ENCODE measurements around the gene ADO. TPM values are rescaled to one million over a fixed set of nuclear protein-coding genes. Genes with fewer than 3 reads are reported as not detected.

Gene ADO
- total and polyA plus RNA-seq, 2 of the 13 experiments (the other 11 are each of a cell fraction or from before 2014, with no cell fraction given), result 8.9 to 15.9 TPM

DNA sequence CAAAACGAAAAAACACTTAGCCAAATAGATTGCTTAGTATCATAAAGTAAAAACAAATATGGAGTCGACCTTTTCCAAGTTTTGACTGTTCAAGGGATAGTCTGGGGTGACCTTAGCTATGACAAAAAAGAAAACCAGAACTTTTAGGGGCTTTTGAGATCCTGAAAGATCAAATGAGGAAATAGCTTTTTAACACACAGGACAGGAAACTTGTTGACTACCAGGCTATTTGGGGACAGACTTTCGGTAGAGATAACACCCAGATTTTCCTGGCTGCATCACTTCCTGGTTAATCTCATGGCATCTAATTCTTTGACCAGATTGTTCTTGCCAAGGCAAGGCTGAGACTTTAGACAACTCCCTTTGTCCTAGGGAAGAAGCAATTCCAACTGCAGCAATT lies 46.1 kb downstream of the ADO start:
- no peak overlapping the region for H3K27ac ChIP-seq (ENCODE audit: extremely low read length, insufficient read depth, low read length)
- intact Hi-C loops (cut with micrococcal nuclease; ENCODE audit: unreplicated experiment) (no loop called here), in situ Hi-C loops (cut with HindIII; ENCODE audit: extremely low pct_ligation_motif_present, low pct_unique_long_range_greater_than_20kb) (no loop called here)
- no peak overlapping the region for H3K4me3 ChIP-seq (replicated peaks in 1 of 3; ENCODE audit: insufficient read depth in 1 of 3, low read depth in 2 of 3, low read length in 3 of 3)
- POLR2A ChIA-PET, result no interaction called here
- no peaks in the 10 kb centered on the region for H3K4me1 ChIP-seq (ENCODE audit: insufficient read depth, low read length)
- no peaks in the 10 kb centered on the region for H3K79me2 ChIP-seq (ENCODE audit: insufficient read depth, low read length)
- H3K4me2 ChIP-seq (ENCODE audit: low read depth, low read length), result no peak overlapping the region
- 20% methylated on average over 3 of the region's 3 CpGs for WGBS (ENCODE audit: low lambda C conversion rate)
- no peak for FAIRE-seq
- DNase-seq (ENCODE audit: low spot score), result no peak
- H3K27me3 ChIP-seq (ENCODE audit: control insufficient read depth in 1 of 2, insufficient read depth in 2 of 2, low read length in 2 of 2), result no peaks in the 10 kb centered on the region; a peak in 1 of 5 replicates
- no peaks in the 10 kb centered on the region for H3K36me3 ChIP-seq (replicated peaks in 1 of 2; ENCODE audit: control insufficient read depth in 1 of 2, insufficient read depth in 2 of 2, low read length in 2 of 2)
- ATAC-seq, result no peak
- H3K9me3 ChIP-seq (ENCODE audit: low read length), result no peaks in the 10 kb centered on the region
- TF ChIP-seq NR2C2 (CRISPR knock-in tag; IDR thresholded peaks at IDR 0.05; ENCODE audit: borderline replicate concordance) (no peak), FOXA3 (CRISPR knock-in tag; IDR thresholded peaks at IDR 0.05) (no peak), ZNF33A (CRISPR knock-in tag; IDR thresholded peaks at IDR 0.05; ENCODE audit: borderline replicate concordance) (no peak)
- no peaks in the 10 kb centered on the region for H4K20me1 ChIP-seq (ENCODE audit: insufficient read depth, low read length)
- H2AFZ ChIP-seq (ENCODE audit: low read length), result no peak overlapping the region
- no TSS peak for BruUV-seq (replicated peaks)
- no peak overlapping the region for H3K9ac ChIP-seq (ENCODE audit: insufficient read depth, low read depth, low read length)
- CTCF ChIA-PET (ENCODE audit: low intra/inter-chr PET ratio, low total read pairs), result no interaction called here

DNA sequence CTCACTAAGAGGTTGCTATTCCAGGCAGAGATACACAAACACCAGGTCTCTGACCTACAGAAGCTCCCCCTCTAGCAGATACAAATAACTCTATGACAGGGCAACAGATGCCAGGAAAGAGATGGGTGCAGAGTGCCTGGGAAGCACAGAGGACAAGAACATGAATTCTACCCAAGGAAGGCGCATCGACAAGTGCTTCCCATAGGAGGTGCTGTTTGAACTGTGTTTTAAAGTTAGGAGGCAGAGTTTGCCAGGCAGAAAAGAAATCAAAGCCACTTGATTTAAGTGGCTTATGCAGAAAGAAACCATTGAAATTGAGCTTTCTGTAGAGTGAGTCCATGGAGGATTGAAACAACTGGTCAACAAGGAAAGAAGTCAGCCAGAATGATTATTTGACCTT lies 46.9 kb downstream of the ADO start:
- no peak for FAIRE-seq
- Histone ChIP-seq H4K20me1 (ENCODE audit: insufficient read depth, low read length) (no peaks in the 10 kb centered on the region), H3K4me1 (ENCODE audit: insufficient read depth, low read length) (no peaks in the 10 kb centered on the region), H3K4me2 (ENCODE audit: low read depth, low read length) (no peak overlapping the region), H3K27ac (ENCODE audit: extremely low read length, insufficient read depth, low read length) (no peak overlapping the region), H3K9ac (ENCODE audit: insufficient read depth, low read depth, low read length) (no peak overlapping the region), H3K27me3 (ENCODE audit: control insufficient read depth in 1 of 2, insufficient read depth in 2 of 2, low read length in 2 of 2) (no peaks in the 10 kb centered on the region; a peak in 1 of 5 replicates), H3K36me3 (replicated peaks in 1 of 2; ENCODE audit: control insufficient read depth in 1 of 2, insufficient read depth in 2 of 2, low read length in 2 of 2) (no peaks in the 10 kb centered on the region), H3K9me3 (ENCODE audit: low read length) (no peaks in the 10 kb centered on the region), H3K4me3 (replicated peaks in 1 of 3; ENCODE audit: insufficient read depth in 1 of 3, low read depth in 2 of 3, low read length in 3 of 3) (no peak overlapping the region), H3K79me2 (ENCODE audit: insufficient read depth, low read length) (no peaks in the 10 kb centered on the region), H2AFZ (ENCODE audit: low read length) (no peak overlapping the region)
- POLR2A ChIA-PET, result no interaction called here
- TF ChIP-seq CTCF (CRISPR knock-in tag; IDR thresholded peaks at IDR 0.05) (0 out of 2 replicates have a peak, but pooled peaks have one; percentile 11), STAG1 (CRISPR knock-in tag; IDR thresholded peaks at IDR 0.05) (0 out of 2 replicates have a peak, but pooled peaks have one; percentile 7), FOXA1 (IDR thresholded peaks at IDR 0.05) (no peak), FOXA1 (CRISPR knock-in tag; IDR thresholded peaks at IDR 0.05) (no peak)
- intact Hi-C loops (cut with micrococcal nuclease; ENCODE audit: unreplicated experiment), result no loop called here
- no peak for DNase-seq (ENCODE audit: low spot score)
- BruUV-seq (replicated peaks), result no TSS peak
- CTCF ChIA-PET (ENCODE audit: low intra/inter-chr PET ratio, low total read pairs), result no interaction called here
- ATAC-seq, result no peak
- in situ Hi-C loops (cut with HindIII; ENCODE audit: extremely low pct_ligation_motif_present, low pct_unique_long_range_greater_than_20kb), result no loop called here
- 5% methylated on average over 2 of the region's 2 CpGs for WGBS (ENCODE audit: low lambda C conversion rate)
